ENCODE data around the gene CD302.

- TF ChIP-seq RFX5 (IDR thresholded peaks at IDR 0.05; ENCODE audit: low read depth, low read length) (no peak), CTCF (IDR thresholded peaks at IDR 0.05 in 2 of 3, conservative IDR thresholded peaks at IDR 0.05 in 1 of 3; ENCODE audit: control insufficient read depth in 2 of 3, extremely low read depth in 1 of 3, insufficient read depth in 1 of 3, low read depth in 3 of 3, low read length in 3 of 3) (no peak; a peak in 1 of 6 replicates), REST (IDR thresholded peaks at IDR 0.05; ENCODE audit: low read depth, low read length) (no peak)
Measured at GRCh38 chr2:159775021-159775420, 23.0 kb downstream of the CD302 start.
